NCI-H2171 (cell line): ENCODE results near the gene ATP2B1.

Experiments
- DNase-seq: peaks from one replicate; lab custom pipeline; 2025; lab: John Stamatoyannopoulos, UW

Gene ATP2B1

GRCh38 chr12:89692439-89692838 lies 16.2 kb downstream of the ATP2B1 start:
- DNase-seq, result no peak

GRCh38 chr12:89691659-89692058 lies 17.0 kb downstream of the ATP2B1 start:
- DNase-seq, result no peak

- DNase-seq, result no peak
Observed at GRCh38 chr12:89690925-89691324, 17.7 kb downstream of the ATP2B1 start.

GRCh38 chr12:89689306-89689705 lies 19.3 kb downstream of the ATP2B1 start:
- no peak for DNase-seq

GRCh38 chr12:89686311-89686710 lies 22.3 kb downstream of the ATP2B1 start:
- no peak for DNase-seq

GRCh38 chr12:89685363-89685972 lies 23.2 kb downstream of the ATP2B1 start:
- no peak for DNase-seq

GRCh38 chr12:89684136-89684535 lies 24.5 kb downstream of the ATP2B1 start:
- DNase-seq, result no peak

GRCh38 chr12:89682284-89682683 lies 26.4 kb downstream of the ATP2B1 start:
- DNase-seq, result no peak

- no peak for DNase-seq
Observed at GRCh38 chr12:89680409-89680808, 28.2 kb downstream of the ATP2B1 start.

- no peak for DNase-seq
Observed at GRCh38 chr12:89679631-89680030, 29.0 kb downstream of the ATP2B1 start.

- no peak for DNase-seq
Observed at GRCh38 chr12:89678225-89678624, 30.4 kb downstream of the ATP2B1 start.

- DNase-seq, result no peak
Observed at GRCh38 chr12:89676930-89677329, 31.7 kb downstream of the ATP2B1 start.

- no peak for DNase-seq
Observed at GRCh38 chr12:89674326-89674942, 34.2 kb downstream of the ATP2B1 start.

GRCh38 chr12:89673603-89674002 lies 35.0 kb downstream of the ATP2B1 start:
- no peak for DNase-seq

- no peak for DNase-seq
Observed at GRCh38 chr12:89672589-89672979, 36.1 kb downstream of the ATP2B1 start.

- DNase-seq, result no peak
Observed at GRCh38 chr12:89671469-89671868, 37.2 kb downstream of the ATP2B1 start.

- no peak for DNase-seq
Observed at GRCh38 chr12:89669197-89669596, 39.4 kb downstream of the ATP2B1 start.

GRCh38 chr12:89665556-89665955 lies 43.1 kb downstream of the ATP2B1 start:
- DNase-seq, result no peak

- no peak for DNase-seq
Observed at GRCh38 chr12:89664441-89664840, 44.2 kb downstream of the ATP2B1 start.

- DNase-seq, result no peak
Observed at GRCh38 chr12:89663577-89664357, 44.9 kb downstream of the ATP2B1 start.

- no peak for DNase-seq
Observed at GRCh38 chr12:89662623-89663022, 46.0 kb downstream of the ATP2B1 start.

- DNase-seq, result no peak
Observed at GRCh38 chr12:89661706-89662330, 46.8 kb downstream of the ATP2B1 start.

GRCh38 chr12:89657739-89658138 lies 50.9 kb downstream of the ATP2B1 start:
- no peak for DNase-seq
